HG03565 (cell line): Measurements from ENCODE around the gene TTC12.

Experiments
- ATAC-seq: cut with Tn5 transposase; IDR thresholded peaks from one replicate; pipeline ENCODE4 v1.9.1; 2021; ENCODE audit warnings: mild to moderate bottlenecking, moderate library complexity; ENCODE audit not compliant: unreplicated experiment

TTC12 gene

GRCh38 chr11:113314389-113315301, at the start of gene TTC12:
TTC12 (plus strand) TSS chr11:113314583; CDS start chr11:113316258, 1,675 bp downstream.
- ATAC-seq, result peak; percentile 80

- ATAC-seq, result no peak
Observed at GRCh38 chr11:113265362-113265761, 49.0 kb upstream of the TTC12 start.

- ATAC-seq, result no peak
Observed at GRCh38 chr11:113267493-113267892, 46.9 kb upstream of the TTC12 start.

- no peak for ATAC-seq
Observed at GRCh38 chr11:113269096-113269495, 45.3 kb upstream of the TTC12 start.

GRCh38 chr11:113269636-113270035, 44.7 kb upstream of the TTC12 start:
- ATAC-seq, result no peak

- ATAC-seq, result no peak
Observed at GRCh38 chr11:113270080-113270479, 44.3 kb upstream of the TTC12 start.

GRCh38 chr11:113271551-113272245, 42.7 kb upstream of the TTC12 start:
- no peak for ATAC-seq

GRCh38 chr11:113272281-113272680, 42.1 kb upstream of the TTC12 start:
- ATAC-seq, result no peak

- no peak for ATAC-seq
Observed at GRCh38 chr11:113272927-113273615, 41.3 kb upstream of the TTC12 start.

- ATAC-seq, result no peak
Observed at GRCh38 chr11:113273720-113274119, 40.7 kb upstream of the TTC12 start.

GRCh38 chr11:113274713-113275582, 39.4 kb upstream of the TTC12 start:
- ATAC-seq, result no peak

- no peak for ATAC-seq
Observed at GRCh38 chr11:113275602-113276001, 38.8 kb upstream of the TTC12 start.

- ATAC-seq, result no peak
Observed at GRCh38 chr11:113276466-113276865, 37.9 kb upstream of the TTC12 start.

GRCh38 chr11:113277907-113278306, 36.5 kb upstream of the TTC12 start:
- no peak for ATAC-seq

- no peak for ATAC-seq
Observed at GRCh38 chr11:113278481-113278880, 35.9 kb upstream of the TTC12 start.

GRCh38 chr11:113278925-113279324, 35.5 kb upstream of the TTC12 start:
- no peak for ATAC-seq

GRCh38 chr11:113279591-113279990, 34.8 kb upstream of the TTC12 start:
- no peak for ATAC-seq

- ATAC-seq, result no peak
Observed at GRCh38 chr11:113281052-113281725, 33.2 kb upstream of the TTC12 start.

GRCh38 chr11:113282898-113283437, 31.4 kb upstream of the TTC12 start:
- no peak for ATAC-seq

GRCh38 chr11:113283881-113284280, 30.5 kb upstream of the TTC12 start:
- ATAC-seq, result no peak
